ENCODE results near the gene RNF123.
"Not testable (repeated sequence)": the region's sequence is repeated elsewhere in the genome, so short reads cannot be mapped to it uniquely, and the experiment has no call there.

Gene RNF123

DNA sequence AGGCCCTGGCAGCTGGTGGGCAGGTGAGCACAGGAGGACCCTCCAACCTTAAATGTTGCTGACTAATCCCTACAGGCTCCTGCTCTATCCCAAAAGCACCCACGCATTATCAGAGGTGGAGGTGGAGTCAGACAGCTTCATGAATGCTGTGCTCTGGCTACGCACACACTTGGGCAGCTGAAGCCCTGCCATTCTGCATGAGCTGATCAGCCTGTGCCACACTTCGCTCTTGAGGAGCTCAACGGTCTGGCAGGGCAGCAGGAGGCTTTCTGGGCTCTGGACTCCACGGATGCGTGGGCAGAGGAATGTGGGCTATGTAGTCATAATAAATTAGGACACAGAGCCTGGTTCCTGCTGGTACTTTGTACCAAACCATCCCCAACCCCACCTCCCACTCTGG lies 6.2 kb upstream of the RNF123 start:
- Histone ChIP-seq H3K9ac (ENCODE audit: low read depth, low read length, poor library complexity, severe bottlenecking) (no peak overlapping the region), H4K20me1 (ENCODE audit: insufficient read depth, low read length, poor library complexity, severe bottlenecking) (no peaks in the 10 kb centered on the region), H3F3A (ENCODE audit: low read depth) (no peaks in the 10 kb centered on the region), H3K9me2 (replicated peaks; ENCODE audit: low read depth, low read length) (no peaks in the 10 kb centered on the region), H3K4me1 (ENCODE audit: insufficient read depth, low read length, poor library complexity, severe bottlenecking) (no peaks in the 10 kb centered on the region), H3K4me2 (ENCODE audit: low read depth, low read length, poor library complexity, severe bottlenecking) (no peak overlapping the region), H3K79me2 (ENCODE audit: insufficient read depth, low read length) (no peaks in the 10 kb centered on the region), H3K9me3 (ENCODE audit: insufficient read depth, low read depth, low read length) (no peaks in the 10 kb centered on the region), H2AFZ (ENCODE audit: low read length) (no peak overlapping the region), H3K36me3 (ENCODE audit: insufficient read depth, low read length) (peaks cover 30% of the 10 kb centered on the region; the same call in 1 of the 2 replicates), H3K27me3 (ENCODE audit: insufficient read depth, low read length, poor library complexity, severe bottlenecking) (no peaks in the 10 kb centered on the region), H3K4me3 (ENCODE audit: low read length, poor library complexity, severe bottlenecking) (no peak overlapping the region)
- TF ChIP-seq EZH2phosphoT487 (IDR thresholded peaks at IDR 0.05; ENCODE audit: borderline replicate concordance) = no peak
- TF ChIP-seq, protein P1, sequence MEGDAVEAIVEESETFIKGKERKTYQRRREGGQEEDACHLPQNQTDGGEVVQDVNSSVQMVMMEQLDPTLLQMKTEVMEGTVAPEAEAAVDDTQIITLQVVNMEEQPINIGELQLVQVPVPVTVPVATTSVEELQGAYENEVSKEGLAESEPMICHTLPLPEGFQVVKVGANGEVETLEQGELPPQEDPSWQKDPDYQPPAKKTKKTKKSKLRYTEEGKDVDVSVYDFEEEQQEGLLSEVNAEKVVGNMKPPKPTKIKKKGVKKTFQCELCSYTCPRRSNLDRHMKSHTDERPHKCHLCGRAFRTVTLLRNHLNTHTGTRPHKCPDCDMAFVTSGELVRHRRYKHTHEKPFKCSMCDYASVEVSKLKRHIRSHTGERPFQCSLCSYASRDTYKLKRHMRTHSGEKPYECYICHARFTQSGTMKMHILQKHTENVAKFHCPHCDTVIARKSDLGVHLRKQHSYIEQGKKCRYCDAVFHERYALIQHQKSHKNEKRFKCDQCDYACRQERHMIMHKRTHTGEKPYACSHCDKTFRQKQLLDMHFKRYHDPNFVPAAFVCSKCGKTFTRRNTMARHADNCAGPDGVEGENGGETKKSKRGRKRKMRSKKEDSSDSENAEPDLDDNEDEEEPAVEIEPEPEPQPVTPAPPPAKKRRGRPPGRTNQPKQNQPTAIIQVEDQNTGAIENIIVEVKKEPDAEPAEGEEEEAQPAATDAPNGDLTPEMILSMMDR (conservative IDR thresholded peaks at IDR 0.05; ENCODE audit: low read length) = no peak

DNA sequence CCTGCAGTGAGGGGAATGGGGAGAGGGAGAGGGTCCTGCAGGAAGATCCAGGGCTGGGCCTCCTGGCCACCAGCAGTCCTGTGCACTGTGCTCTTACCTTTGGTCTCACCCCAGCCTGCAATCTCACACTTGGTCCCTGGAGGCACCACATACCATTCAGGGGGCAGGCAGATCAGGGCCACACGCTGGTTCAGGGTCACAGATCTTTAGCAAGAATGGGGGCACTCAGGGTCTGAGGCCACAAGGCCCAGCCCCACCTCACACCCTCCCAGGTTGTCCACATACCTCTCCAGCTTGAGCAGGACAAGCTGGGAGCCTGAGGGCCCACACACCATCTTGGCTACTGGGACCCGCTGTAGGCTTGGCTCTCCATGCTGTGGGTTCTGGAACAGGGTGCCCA lies 4.9 kb upstream of the RNF123 start:
- not testable (repeated sequence) for H3F3A ChIP-seq (ENCODE audit: low read depth); H3K9me3 ChIP-seq (ENCODE audit: insufficient read depth, low read depth, low read length); H3K4me2 ChIP-seq (ENCODE audit: low read depth, low read length, poor library complexity, severe bottlenecking); H3K27me3 ChIP-seq (ENCODE audit: insufficient read depth, low read length, poor library complexity, severe bottlenecking); H3K4me1 ChIP-seq (ENCODE audit: insufficient read depth, low read length, poor library complexity, severe bottlenecking); H3K4me3 ChIP-seq (ENCODE audit: low read length, poor library complexity, severe bottlenecking); H3K9me2 ChIP-seq (replicated peaks; ENCODE audit: low read depth, low read length); H3K9ac ChIP-seq (ENCODE audit: low read depth, low read length, poor library complexity, severe bottlenecking); H2AFZ ChIP-seq (ENCODE audit: low read length); H4K20me1 ChIP-seq (ENCODE audit: insufficient read depth, low read length, poor library complexity, severe bottlenecking); H3K79me2 ChIP-seq (ENCODE audit: insufficient read depth, low read length)
- peaks cover 24% of the 10 kb centered on the region; the same call in 1 of the 2 replicates for H3K36me3 ChIP-seq (ENCODE audit: insufficient read depth, low read length)

DNA sequence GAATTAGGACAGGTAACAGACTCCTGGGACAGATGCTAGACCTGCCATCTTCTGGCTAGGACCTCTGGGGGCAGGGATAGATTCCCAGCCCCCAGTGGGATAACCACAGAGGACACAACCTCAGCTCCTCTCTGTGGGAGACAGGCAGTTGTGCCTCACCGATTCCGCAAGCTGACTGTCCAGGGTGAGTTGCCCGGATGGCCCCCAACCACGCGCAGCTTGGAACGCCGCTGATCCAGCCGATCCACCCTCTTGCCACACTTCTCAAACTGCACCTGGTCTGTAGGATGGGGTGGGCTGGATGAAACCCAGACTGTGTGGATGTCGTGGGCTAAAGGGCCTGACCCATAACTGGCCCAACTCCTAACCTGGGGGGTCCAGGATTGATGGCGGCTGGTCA lies 4.3 kb upstream of the RNF123 start:
- not testable (repeated sequence) for H3K4me3 ChIP-seq (ENCODE audit: low read length, poor library complexity, severe bottlenecking); H3K27me3 ChIP-seq (ENCODE audit: insufficient read depth, low read length, poor library complexity, severe bottlenecking); H4K20me1 ChIP-seq (ENCODE audit: insufficient read depth, low read length, poor library complexity, severe bottlenecking); H3K9ac ChIP-seq (ENCODE audit: low read depth, low read length, poor library complexity, severe bottlenecking); H2AFZ ChIP-seq (ENCODE audit: low read length); H3K9me2 ChIP-seq (replicated peaks; ENCODE audit: low read depth, low read length); H3K79me2 ChIP-seq (ENCODE audit: insufficient read depth, low read length); H3F3A ChIP-seq (ENCODE audit: low read depth); H3K4me1 ChIP-seq (ENCODE audit: insufficient read depth, low read length, poor library complexity, severe bottlenecking); H3K4me2 ChIP-seq (ENCODE audit: low read depth, low read length, poor library complexity, severe bottlenecking); H3K9me3 ChIP-seq (ENCODE audit: insufficient read depth, low read depth, low read length)
- peaks cover 21% of the 10 kb centered on the region; the same call in 1 of the 2 replicates for H3K36me3 ChIP-seq (ENCODE audit: insufficient read depth, low read length)

DNA sequence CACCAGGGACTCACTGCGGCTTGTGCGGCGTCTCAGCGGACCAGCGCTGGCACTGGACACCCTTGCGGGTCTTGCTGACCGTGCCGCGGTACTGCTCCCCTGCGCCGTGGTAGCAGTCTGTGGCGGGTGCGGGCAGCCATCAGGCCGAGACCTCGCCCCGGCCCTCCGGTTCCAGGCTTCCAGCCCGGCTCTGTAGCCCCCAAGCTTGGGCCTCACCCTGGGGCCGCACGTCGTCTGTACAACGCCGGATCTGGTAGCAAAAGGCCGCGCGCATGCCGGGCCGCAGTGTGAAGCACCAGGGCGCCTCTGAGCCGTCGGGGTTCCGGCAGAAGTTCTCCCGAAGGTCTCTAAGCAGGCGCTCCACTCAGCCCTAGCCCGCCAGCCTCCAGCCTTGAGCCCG lies 3.5 kb upstream of the RNF123 start:
- not testable (repeated sequence) for H3K9ac ChIP-seq (ENCODE audit: low read depth, low read length, poor library complexity, severe bottlenecking); H4K20me1 ChIP-seq (ENCODE audit: insufficient read depth, low read length, poor library complexity, severe bottlenecking); H3K4me3 ChIP-seq (ENCODE audit: low read length, poor library complexity, severe bottlenecking); H3K9me3 ChIP-seq (ENCODE audit: insufficient read depth, low read depth, low read length); H2AFZ ChIP-seq (ENCODE audit: low read length); H3K27me3 ChIP-seq (ENCODE audit: insufficient read depth, low read length, poor library complexity, severe bottlenecking); H3F3A ChIP-seq (ENCODE audit: low read depth); H3K9me2 ChIP-seq (replicated peaks; ENCODE audit: low read depth, low read length); H3K4me1 ChIP-seq (ENCODE audit: insufficient read depth, low read length, poor library complexity, severe bottlenecking); H3K4me2 ChIP-seq (ENCODE audit: low read depth, low read length, poor library complexity, severe bottlenecking)
- Histone ChIP-seq H3K79me2 (ENCODE audit: insufficient read depth, low read length) (peaks cover 13% of the 10 kb centered on the region), H3K36me3 (ENCODE audit: insufficient read depth, low read length) (peaks cover 17% of the 10 kb centered on the region; the same call in 1 of the 2 replicates)

DNA sequence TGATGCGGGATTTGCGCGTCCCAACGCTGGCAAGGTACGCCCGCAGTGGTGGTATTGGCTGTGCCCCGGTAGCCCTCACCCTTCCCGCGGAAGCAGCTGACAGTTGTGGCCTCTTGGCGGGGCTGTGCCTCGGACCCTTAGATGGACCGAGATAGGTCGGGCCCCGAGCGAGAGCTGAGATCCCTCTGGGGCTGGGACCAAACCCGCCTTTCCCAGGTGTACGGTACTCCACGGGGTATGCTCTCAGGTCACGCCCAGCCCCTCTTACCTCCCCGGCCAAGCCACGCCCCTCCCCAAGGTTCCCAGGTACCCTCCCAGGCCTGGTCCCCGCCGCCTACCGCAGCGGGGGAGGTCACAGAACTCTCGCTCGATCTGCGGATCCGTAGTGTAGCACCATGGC lies 3.0 kb upstream of the RNF123 start:
- H2AFZ ChIP-seq (ENCODE audit: low read length); H4K20me1 ChIP-seq (ENCODE audit: insufficient read depth, low read length, poor library complexity, severe bottlenecking); H3K4me3 ChIP-seq (ENCODE audit: low read length, poor library complexity, severe bottlenecking); H3K4me1 ChIP-seq (ENCODE audit: insufficient read depth, low read length, poor library complexity, severe bottlenecking); H3K9ac ChIP-seq (ENCODE audit: low read depth, low read length, poor library complexity, severe bottlenecking); H3K9me3 ChIP-seq (ENCODE audit: insufficient read depth, low read depth, low read length); H3K27me3 ChIP-seq (ENCODE audit: insufficient read depth, low read length, poor library complexity, severe bottlenecking); H3K9me2 ChIP-seq (replicated peaks; ENCODE audit: low read depth, low read length); H3K4me2 ChIP-seq (ENCODE audit: low read depth, low read length, poor library complexity, severe bottlenecking); H3F3A ChIP-seq (ENCODE audit: low read depth): not testable (repeated sequence)
- peaks cover 18% of the 10 kb centered on the region for H3K79me2 ChIP-seq (ENCODE audit: insufficient read depth, low read length)
- H3K36me3 ChIP-seq (ENCODE audit: insufficient read depth, low read length) = peaks cover 17% of the 10 kb centered on the region; the same call in 1 of the 2 replicates

DNA sequence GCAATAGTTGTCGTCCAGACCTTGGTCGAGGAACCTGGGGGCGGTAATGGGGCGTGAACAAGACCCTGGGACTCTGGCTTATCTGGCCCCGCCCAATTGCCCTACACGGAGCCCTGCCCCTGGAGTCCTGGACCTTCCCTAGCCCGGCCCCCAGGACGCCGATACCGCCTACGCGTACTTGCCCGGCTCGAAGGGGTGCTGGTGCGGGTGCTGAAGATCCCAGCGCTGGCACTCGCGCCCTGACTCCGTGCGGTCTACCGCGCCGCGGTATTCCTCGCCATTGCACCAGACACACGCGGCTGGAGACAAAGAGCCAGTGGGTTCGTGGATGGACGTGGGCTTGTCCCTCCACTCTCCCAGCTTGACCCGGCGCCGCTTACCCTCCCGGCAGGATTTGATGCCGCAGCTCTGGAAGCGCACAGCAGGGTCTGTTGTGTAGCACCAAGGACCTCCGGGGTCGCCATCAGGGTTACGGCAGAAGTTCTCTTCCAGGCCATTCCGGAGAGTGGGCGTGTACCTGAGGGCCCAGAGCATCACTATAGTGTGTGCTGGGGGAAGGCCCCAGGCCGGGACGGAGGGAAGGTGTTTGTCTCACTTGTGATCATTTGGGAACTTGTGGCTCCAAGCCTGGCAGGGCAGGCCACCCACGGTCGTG lies 2.5 kb upstream of the RNF123 start:
- Histone ChIP-seq H3K36me3 (ENCODE audit: insufficient read depth, low read length) (peaks cover 17% of the 10 kb centered on the region; the same call in 1 of the 2 replicates), H3K79me2 (ENCODE audit: insufficient read depth, low read length) (peaks cover 21% of the 10 kb centered on the region)
- not testable (repeated sequence) for H3K4me2 ChIP-seq (ENCODE audit: low read depth, low read length, poor library complexity, severe bottlenecking); H2AFZ ChIP-seq (ENCODE audit: low read length); H3F3A ChIP-seq (ENCODE audit: low read depth); H3K27me3 ChIP-seq (ENCODE audit: insufficient read depth, low read length, poor library complexity, severe bottlenecking); H3K9me2 ChIP-seq (replicated peaks; ENCODE audit: low read depth, low read length); H3K9ac ChIP-seq (ENCODE audit: low read depth, low read length, poor library complexity, severe bottlenecking); H3K9me3 ChIP-seq (ENCODE audit: insufficient read depth, low read depth, low read length); H3K4me1 ChIP-seq (ENCODE audit: insufficient read depth, low read length, poor library complexity, severe bottlenecking); H3K4me3 ChIP-seq (ENCODE audit: low read length, poor library complexity, severe bottlenecking); H4K20me1 ChIP-seq (ENCODE audit: insufficient read depth, low read length, poor library complexity, severe bottlenecking)

DNA sequence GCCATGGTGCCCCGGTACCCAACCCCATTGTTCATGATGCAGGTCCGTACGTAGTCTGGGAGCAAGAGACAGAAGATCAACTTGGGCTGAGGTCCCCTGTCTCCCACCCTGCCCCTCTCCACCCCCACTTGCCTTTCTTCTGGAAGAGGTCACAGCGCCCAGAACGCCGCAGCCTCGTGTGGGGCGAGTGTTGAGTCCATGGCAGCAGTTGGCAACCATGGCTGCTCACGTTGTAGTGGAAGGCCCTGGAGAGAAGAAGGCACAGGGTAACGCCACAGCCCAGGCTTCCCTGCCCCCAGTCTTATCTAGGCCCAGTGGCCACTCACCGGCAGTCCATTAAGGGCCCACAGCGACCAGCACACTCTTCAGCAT lies 1.9 kb upstream of the RNF123 start:
- H3K9me3 ChIP-seq (ENCODE audit: insufficient read depth, low read depth, low read length); H4K20me1 ChIP-seq (ENCODE audit: insufficient read depth, low read length, poor library complexity, severe bottlenecking); H3F3A ChIP-seq (ENCODE audit: low read depth); H3K4me2 ChIP-seq (ENCODE audit: low read depth, low read length, poor library complexity, severe bottlenecking); H3K9me2 ChIP-seq (replicated peaks; ENCODE audit: low read depth, low read length); H3K4me1 ChIP-seq (ENCODE audit: insufficient read depth, low read length, poor library complexity, severe bottlenecking); H3K4me3 ChIP-seq (ENCODE audit: low read length, poor library complexity, severe bottlenecking); H3K27me3 ChIP-seq (ENCODE audit: insufficient read depth, low read length, poor library complexity, severe bottlenecking); H2AFZ ChIP-seq (ENCODE audit: low read length); H3K9ac ChIP-seq (ENCODE audit: low read depth, low read length, poor library complexity, severe bottlenecking): not testable (repeated sequence)
- peaks cover 16% of the 10 kb centered on the region; the same call in 1 of the 2 replicates for H3K36me3 ChIP-seq (ENCODE audit: insufficient read depth, low read length)
- peaks cover 21% of the 10 kb centered on the region for H3K79me2 ChIP-seq (ENCODE audit: insufficient read depth, low read length)
